Mucosa of descending colon (tissue), 3 donors: Measurements from ENCODE around the gene ANKRD1. TPM values are rescaled to one million over a fixed set of nuclear protein-coding genes. Genes with fewer than 3 reads are reported as not detected.
"Not testable (repeated sequence)": the region's sequence is repeated elsewhere in the genome, so short reads cannot be mapped to it uniquely, and the experiment has no call there.

Experiments
- ATAC-seq: fragments of 200-7000 bp; cut with Tn5 transposase; one replicate; pipeline ENCODE4 v1.9.1; 2020; ENCODE audit warnings: mild to moderate bottlenecking, moderate library complexity
- DNase-seq, 3 donors: peaks; one replicate each; pipeline ENCODE4 v3.0.0-alpha.2; 2020
- H3K36me3 ChIP-seq: fragments of 200-600 bp; one replicate; pipeline ENCODE4 v1.8.0; 2021; ENCODE audit warnings: low read depth, mild to moderate bottlenecking
- H3K4me1 ChIP-seq: fragments of 200-600 bp; one replicate; pipeline ENCODE4 v1.8.0; 2021; ENCODE audit warnings: low read depth, mild to moderate bottlenecking
- H3K4me3 ChIP-seq: fragments of 200-600 bp; one replicate; pipeline ENCODE4 v1.8.0; 2021; ENCODE audit warnings: mild to moderate bottlenecking
- H3K9me3 ChIP-seq: fragments of 200-600 bp; one replicate; pipeline ENCODE4 v1.8.0; 2021; ENCODE audit warnings: mild to moderate bottlenecking
- CTCF ChIP-seq: fragments of 200-600 bp; IDR thresholded peaks from one replicate; pipeline ENCODE4 v1.8.0; 2022; ENCODE audit warnings: antibody characterized with exemption, mild to moderate bottlenecking
- intact Hi-C, 2 donors: fragments of 100-400 bp; cut with DNase I in 1 of 2; cut with micrococcal nuclease in 1 of 2; formaldehyde crosslinking; loops; one replicate each; pipeline versions ENCODE4 v1.11.0 to v1.11.1; 2022; cut with DNase I, micrococcal nuclease
- total RNA-seq, 3 donors: library from RNA; stranded (reverse); fragmentation: NEBNext Ultra II Directional in 2 of 3; extraction: Animal tissue kit (Norgen Biotek cat#: 25700) in 2 of 3; gene quantifications; one replicate each; pipeline versions ENCODE4 v1.2.1 to v1.2.4, GENCODE V29; 2021 to 2023
- donor health status: DM: no; HTN: no; CAD: no; lungs with moderate emphysema.
- donor health status: DM: no; HTN: no; CAD: no.
- donor health status: DM: no; HTN: yes; CAD: no.

Gene ANKRD1
- total RNA-seq, 3 donors from 2014 or later = 0.23 to 1.7 TPM; not detected in 1

- Histone ChIP-seq H3K9me3 (no peaks in the 10 kb centered on the region), H3K4me1 (peaks cover 7% of the 10 kb centered on the region), H3K36me3 (no peaks in the 10 kb centered on the region), H3K4me3 (no peak overlapping the region)
- no peak for DNase-seq
- intact Hi-C loops = no loop called here
- ATAC-seq = no peak
- TF ChIP-seq CTCF = no peak
Measured at GRCh38 chr10:90890347-90890746, 30.5 kb downstream of the ANKRD1 start.

DNA sequence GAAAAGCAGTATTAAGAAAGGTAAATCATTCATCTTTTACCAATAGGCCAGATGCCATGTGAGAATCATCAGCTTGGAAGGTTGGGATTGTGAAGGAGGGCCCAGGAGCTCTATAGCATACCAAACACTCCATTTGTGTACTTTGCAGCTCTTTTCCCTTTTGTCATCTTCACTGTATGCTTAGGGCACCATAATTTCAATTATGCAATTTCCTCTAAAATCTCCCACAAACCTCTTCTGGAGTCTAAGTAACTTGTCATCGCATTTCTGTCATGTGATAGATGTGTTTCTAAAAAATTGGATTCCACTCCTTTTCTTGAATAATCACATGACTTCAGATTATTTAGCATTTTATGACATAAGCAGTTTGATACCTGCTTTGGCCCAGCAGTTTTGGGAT lies 31.3 kb downstream of the ANKRD1 start:
- no peaks in the 10 kb centered on the region for H3K9me3 ChIP-seq
- no peaks in the 10 kb centered on the region for H3K36me3 ChIP-seq
- intact Hi-C loops = no loop called here
- no peak for TF ChIP-seq CTCF
- H3K4me1 ChIP-seq = peaks cover 7% of the 10 kb centered on the region
- no peak for ATAC-seq
- H3K4me3 ChIP-seq = no peak overlapping the region
- DNase-seq = no peak

- DNase-seq = no peak
- H3K9me3 ChIP-seq = no peaks in the 10 kb centered on the region
- no peak for TF ChIP-seq CTCF
- intact Hi-C loops = no loop called here
- H3K4me3 ChIP-seq = no peak overlapping the region
- H3K4me1 ChIP-seq = peaks cover 7% of the 10 kb centered on the region
- H3K36me3 ChIP-seq = no peaks in the 10 kb centered on the region
- no peak for ATAC-seq
Measured at GRCh38 chr10:90888387-90888786, 32.5 kb downstream of the ANKRD1 start.

GRCh38 chr10:90887555-90887954 lies 33.3 kb downstream of the ANKRD1 start:
- H3K9me3 ChIP-seq = no peaks in the 10 kb centered on the region
- no peak overlapping the region for H3K4me3 ChIP-seq
- peak; percentile 54 to 67 (median 66) for DNase-seq
- peak; percentile 82 for ATAC-seq
- H3K36me3 ChIP-seq = no peaks in the 10 kb centered on the region
- peaks cover 7% of the 10 kb centered on the region for H3K4me1 ChIP-seq
- TF ChIP-seq CTCF = no peak
- intact Hi-C loops = no loop called here

DNA sequence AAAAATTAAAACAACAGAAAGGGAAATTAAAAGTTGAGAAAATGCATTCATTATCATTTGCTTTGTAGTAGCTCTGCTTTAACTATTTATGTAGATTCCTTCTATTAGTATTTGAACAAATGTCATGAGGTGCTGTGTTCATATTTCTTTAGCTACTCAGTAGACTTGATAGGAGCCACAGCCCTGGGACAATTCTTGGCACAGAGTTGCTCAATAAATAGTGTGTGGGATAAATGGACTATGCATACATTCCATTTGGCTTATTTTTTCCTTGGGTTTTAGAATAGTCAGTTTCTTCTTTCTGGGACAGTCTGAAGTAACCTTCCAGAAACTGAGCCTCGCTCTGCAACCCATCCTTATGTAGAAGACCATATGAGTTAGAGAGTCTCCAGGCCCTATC lies 35.7 kb downstream of the ANKRD1 start:
- Histone ChIP-seq H3K4me1 (peaks cover 7% of the 10 kb centered on the region), H3K4me3 (no peak overlapping the region), H3K9me3 (no peaks in the 10 kb centered on the region), H3K36me3 (no peaks in the 10 kb centered on the region)
- intact Hi-C loops = no loop called here
- DNase-seq (no peak), ATAC-seq (no peak)
- no peak for TF ChIP-seq CTCF

GRCh38 chr10:90884431-90884830 lies 36.5 kb downstream of the ANKRD1 start:
- H3K36me3 ChIP-seq = peaks cover 3% of the 10 kb centered on the region
- intact Hi-C loops = no loop called here
- no peak for ATAC-seq

GRCh38 chr10:90880059-90880719 lies 40.7 kb downstream of the ANKRD1 start:
- H3K36me3 ChIP-seq, H3K4me3 ChIP-seq, H3K9me3 ChIP-seq, H3K4me1 ChIP-seq, intact Hi-C loops, DNase-seq: not testable (repeated sequence)
- ATAC-seq = peak; percentile 27

More at GRCh38 chr10:90884431-90884830, 36.5 kb downstream of the ANKRD1 start:
- no peak for DNase-seq
- Histone ChIP-seq H3K4me3 (no peak overlapping the region), H3K4me1 (peaks cover 7% of the 10 kb centered on the region), H3K9me3 (no peaks in the 10 kb centered on the region)
- TF ChIP-seq CTCF = no peak
